ENCODE data around the gene ZNF24.

Gene ZNF24

GRCh38 chr18:35343936-35344735 lies at the start of gene ZNF24:
Gene ZNF24, minus strand, starts transcription at chr18:35344420. Its CDS starts 3,770 bp downstream, at chr18:35340650.
- DNase-seq: peak; percentile 92

GRCh38 chr18:35393716-35394115 lies 49.5 kb upstream of the ZNF24 start:
- no peak for DNase-seq

GRCh38 chr18:35392375-35392774 lies 48.2 kb upstream of the ZNF24 start:
- no peak for DNase-seq

- no peak for DNase-seq
Measured at GRCh38 chr18:35390951-35391700, 46.9 kb upstream of the ZNF24 start.

GRCh38 chr18:35389095-35389618 lies 44.9 kb upstream of the ZNF24 start:
- DNase-seq: no peak

- DNase-seq: no peak
Measured at GRCh38 chr18:35387152-35387571, 42.9 kb upstream of the ZNF24 start.

GRCh38 chr18:35386600-35387100 lies 42.4 kb upstream of the ZNF24 start:
- DNase-seq: peak; percentile 64

GRCh38 chr18:35383136-35383535 lies 38.9 kb upstream of the ZNF24 start:
- DNase-seq: no peak

- no peak for DNase-seq
Measured at GRCh38 chr18:35379421-35379820, 35.2 kb upstream of the ZNF24 start.

GRCh38 chr18:35378574-35378896 lies 34.3 kb upstream of the ZNF24 start:
- no peak for DNase-seq

GRCh38 chr18:35377875-35378573 lies 33.8 kb upstream of the ZNF24 start:
- no peak for DNase-seq

GRCh38 chr18:35376742-35377695 lies 32.8 kb upstream of the ZNF24 start, which contains the start of gene ZNF396:
Gene ZNF396, minus strand, starts transcription at chr18:35377337. Its CDS starts 3,045 bp downstream, at chr18:35374292.
- peak; percentile 64 for DNase-seq

- DNase-seq: no peak
Measured at GRCh38 chr18:35376393-35376741, 32.1 kb upstream of the ZNF24 start.

- DNase-seq: no peak
Measured at GRCh38 chr18:35374708-35375107, 30.5 kb upstream of the ZNF24 start.

GRCh38 chr18:35371412-35372195 lies 27.4 kb upstream of the ZNF24 start:
- DNase-seq: no peak

GRCh38 chr18:35369126-35369525 lies 24.9 kb upstream of the ZNF24 start:
- DNase-seq: no peak

- no peak for DNase-seq
Measured at GRCh38 chr18:35368595-35368994, 24.4 kb upstream of the ZNF24 start.

GRCh38 chr18:35362531-35362930 lies 18.3 kb upstream of the ZNF24 start:
- DNase-seq: no peak

GRCh38 chr18:35361570-35362321 lies 17.5 kb upstream of the ZNF24 start:
- no peak for DNase-seq

GRCh38 chr18:35355140-35355618 lies 11.0 kb upstream of the ZNF24 start:
- peak; percentile 55 for DNase-seq
